AG09319 (cell line): Measurements from ENCODE around the gene C5orf34.
"Not testable (repeated sequence)": the region's sequence is repeated elsewhere in the genome, so short reads cannot be mapped to it uniquely, and the experiment has no call there.

ENCODE experiments used
- DNase-seq: peaks from one replicate; pipeline ENCODE4 v3.0.0-alpha.2; 2010; ENCODE audit warnings: low read depth; ENCODE audit errors: extremely low read depth
- CTCF ChIP-seq: IDR thresholded peaks from 2 replicates; pipeline ENCODE4 v1.5.1; 2011; ENCODE audit warnings: low read depth, mild to moderate bottlenecking, inconsistent platforms, low read length, moderate library complexity

C5orf34 gene

DNA sequence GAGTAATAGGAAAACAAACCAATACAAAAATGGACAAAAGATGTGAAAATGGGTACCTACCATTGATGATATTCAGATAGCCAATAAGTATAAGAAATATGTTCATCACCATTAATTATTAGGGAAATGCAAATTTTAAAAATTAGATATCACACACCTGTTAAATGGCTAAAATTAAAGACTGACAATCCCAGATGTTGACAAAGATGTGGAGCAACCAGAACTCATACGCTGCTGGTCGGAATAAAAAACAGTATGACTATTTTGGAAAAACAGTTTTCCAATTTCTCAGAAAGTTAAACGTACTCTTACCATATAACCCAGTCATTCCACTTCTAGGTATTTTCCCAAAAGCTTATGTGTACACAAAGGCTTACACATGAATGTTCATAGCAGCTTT is 58.4 kb downstream of the C5orf34 start:
- no peak for TF ChIP-seq CTCF
- DNase-seq = no peak

- not testable (repeated sequence) for DNase-seq
These were observed 73.4 kb downstream of the C5orf34 start for GRCh38 chr5:43441575-43441974.

GRCh38 chr5:43437062-43437660 is 77.8 kb downstream of the C5orf34 start:
- DNase-seq = no peak
- TF ChIP-seq CTCF = no peak
